Ectodermal cell (in vitro differentiated cells): ENCODE measurements around the gene FKBP15.
"Not testable (repeated sequence)": the region's sequence is repeated elsewhere in the genome, so short reads cannot be mapped to it uniquely, and the experiment has no call there.

Source experiments
- H3K27ac ChIP-seq: 2 replicates; pipeline ENCODE4 v1.7.0; 2013; ENCODE audit warnings: mild to moderate bottlenecking, low read depth, low read length; ENCODE audit not compliant: insufficient read depth, poor library complexity, severe bottlenecking
- H3K27me3 ChIP-seq: 2 replicates; pipeline ENCODE4 v1.7.0; 2013; ENCODE audit warnings: mild to moderate bottlenecking, low read length; ENCODE audit not compliant: insufficient read depth, control insufficient read depth, poor library complexity, severe bottlenecking
- H3K36me3 ChIP-seq: one replicate; pipeline ENCODE4 v1.7.0; 2013; ENCODE audit warnings: low read length; ENCODE audit not compliant: control insufficient read depth, insufficient read depth
- H3K4me1 ChIP-seq: one replicate; pipeline ENCODE4 v1.7.0; 2013; ENCODE audit warnings: low read length; ENCODE audit not compliant: control insufficient read depth, insufficient read depth
- H3K4me3 ChIP-seq: 2 replicates; pipeline ENCODE4 v1.7.0; 2013; ENCODE audit warnings: low read depth, low read length, control low read depth; ENCODE audit not compliant: insufficient read depth
- H3K9me3 ChIP-seq: 2 replicates; pipeline ENCODE4 v1.7.0; 2013; ENCODE audit warnings: mild to moderate bottlenecking, low read length, moderate library complexity; ENCODE audit not compliant: control insufficient read depth
- WGBS, 2 experiments: methylation state at CpG; one replicate each; pipeline ENCODE4 v1.1.7; 2013; ENCODE audit warnings: missing lambda C conversion rate in 2 of 2; 5-methylcytosine and 5-hydroxymethylcytosine counted together

Gene FKBP15

GRCh38 chr9:113138760-113139159, 82.3 kb downstream of the FKBP15 start:
- no peaks in the 10 kb centered on the region for H3K36me3 ChIP-seq
- H3K4me1 ChIP-seq: no peaks in the 10 kb centered on the region
- 79 to 84% methylated on average over 3 of the region's 3 CpGs for WGBS, 2 experiments

DNA sequence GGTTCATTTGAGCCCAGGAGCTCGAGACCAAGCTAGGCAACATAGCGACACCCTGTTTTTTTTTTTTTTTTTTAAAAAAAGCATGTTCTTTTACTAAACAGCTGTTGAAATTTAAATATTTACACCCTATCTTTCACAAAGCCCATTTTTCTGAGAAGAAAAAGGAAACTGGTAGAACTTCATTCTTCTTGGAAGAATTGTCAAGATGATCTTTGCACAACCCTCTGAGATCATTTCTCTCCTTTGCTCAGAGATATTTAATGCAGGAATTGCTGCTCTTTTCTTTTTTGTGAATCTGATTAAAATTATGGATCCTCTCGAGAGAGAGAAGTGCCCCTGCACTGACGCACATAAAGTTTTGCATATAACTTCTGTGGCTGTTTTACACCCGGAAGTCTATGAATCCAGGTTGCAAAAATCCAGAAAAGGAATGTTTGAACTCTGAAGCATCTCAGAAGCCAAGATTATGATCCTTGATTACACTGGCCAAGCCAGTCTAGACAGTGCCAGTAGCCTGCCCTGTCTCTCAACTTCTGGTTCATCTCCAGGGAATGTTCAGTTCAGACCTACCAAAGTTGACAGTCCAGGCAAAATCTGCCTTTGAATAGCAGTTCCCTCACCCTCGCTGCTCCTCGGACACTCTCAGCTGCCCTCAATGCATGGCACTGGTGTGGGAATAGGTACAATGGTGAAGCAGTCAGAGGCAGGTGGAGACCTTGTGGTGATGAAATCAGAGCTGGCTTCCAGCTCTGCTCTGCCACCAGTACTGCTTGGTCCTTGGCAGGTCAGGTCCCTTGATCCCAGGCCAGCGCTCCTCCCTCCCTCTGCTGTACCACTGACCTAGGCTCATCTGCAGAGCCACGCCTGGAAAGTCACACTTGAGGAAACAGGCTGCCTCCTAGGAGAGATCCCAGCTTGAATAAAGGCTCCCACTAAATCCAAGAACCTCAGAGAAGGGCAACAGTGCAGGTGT, 83.6 kb downstream of the FKBP15 start:
- Histone ChIP-seq H3K9me3 (no peaks in the 10 kb centered on the region), H3K4me3 (no peak overlapping the region), H3K36me3 (no peaks in the 10 kb centered on the region), H3K4me1 (no peaks in the 10 kb centered on the region), H3K27ac (no peak overlapping the region), H3K27me3 (no peaks in the 10 kb centered on the region)
- WGBS, 2 experiments: 83 to 84% methylated on average over 9 of the region's 9 CpGs

More at GRCh38 chr9:113138760-113139159, 82.3 kb downstream of the FKBP15 start:
- no peak overlapping the region for H3K27ac ChIP-seq
- H3K4me3 ChIP-seq: no peak overlapping the region
- H3K27me3 ChIP-seq: no peaks in the 10 kb centered on the region
- H3K9me3 ChIP-seq: no peaks in the 10 kb centered on the region

DNA sequence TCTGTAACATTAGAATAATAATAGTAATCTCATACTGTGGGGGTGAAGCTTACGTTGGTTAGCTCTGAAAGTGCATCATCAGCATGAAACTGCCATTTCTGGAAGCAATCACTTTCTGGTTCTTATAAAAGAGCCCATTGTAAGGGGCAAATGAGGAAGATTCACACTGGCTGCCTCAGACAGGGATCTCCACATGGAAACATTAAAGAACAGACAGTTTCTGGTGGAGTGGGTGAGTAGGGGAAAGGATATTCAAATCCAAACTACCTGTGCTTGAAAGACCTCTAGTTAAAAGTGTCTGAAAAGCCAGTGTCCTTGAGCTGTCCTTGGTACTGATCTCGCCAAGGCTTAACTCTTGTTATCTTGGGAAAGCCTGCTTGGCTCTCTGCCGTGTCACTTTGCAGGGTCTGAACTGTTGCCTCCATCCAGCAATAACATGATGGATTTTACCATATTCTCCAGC, 89.4 kb downstream of the FKBP15 start:
- Histone ChIP-seq H3K36me3 (no peaks in the 10 kb centered on the region), H3K4me3 (no peak overlapping the region), H3K27me3 (no peaks in the 10 kb centered on the region), H3K27ac (no peak overlapping the region), H3K9me3 (no peaks in the 10 kb centered on the region), H3K4me1 (no peaks in the 10 kb centered on the region)
- WGBS, 2 experiments: 32 to 33% methylated on average over 3 of the region's 3 CpGs

DNA sequence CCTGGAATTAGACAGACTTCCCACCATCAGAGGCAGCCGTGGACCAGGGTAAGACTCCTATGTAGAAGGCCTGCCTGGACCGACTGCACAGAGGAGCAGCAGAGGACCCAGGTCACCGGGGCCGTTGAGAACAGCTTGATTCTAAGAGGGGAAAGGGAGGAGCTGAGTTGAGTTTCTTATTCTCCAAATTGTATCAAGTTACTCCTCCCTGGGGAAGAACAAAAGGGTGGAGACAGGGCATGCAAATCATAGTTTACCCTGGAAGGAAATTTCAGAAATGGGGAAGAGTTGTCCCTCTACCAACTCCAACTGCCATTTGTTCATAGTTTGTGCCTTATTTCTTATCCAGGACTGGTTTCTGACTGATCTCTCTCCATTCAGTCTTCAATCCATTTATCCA, 91.2 kb downstream of the FKBP15 start:
- Histone ChIP-seq H3K27ac (no peak overlapping the region), H3K36me3 (no peaks in the 10 kb centered on the region), H3K9me3 (no peaks in the 10 kb centered on the region), H3K4me1 (no peaks in the 10 kb centered on the region), H3K27me3 (no peaks in the 10 kb centered on the region), H3K4me3 (no peak overlapping the region)
- WGBS, 2 experiments: 57 to 66% methylated on average over 4 of the region's 4 CpGs

DNA sequence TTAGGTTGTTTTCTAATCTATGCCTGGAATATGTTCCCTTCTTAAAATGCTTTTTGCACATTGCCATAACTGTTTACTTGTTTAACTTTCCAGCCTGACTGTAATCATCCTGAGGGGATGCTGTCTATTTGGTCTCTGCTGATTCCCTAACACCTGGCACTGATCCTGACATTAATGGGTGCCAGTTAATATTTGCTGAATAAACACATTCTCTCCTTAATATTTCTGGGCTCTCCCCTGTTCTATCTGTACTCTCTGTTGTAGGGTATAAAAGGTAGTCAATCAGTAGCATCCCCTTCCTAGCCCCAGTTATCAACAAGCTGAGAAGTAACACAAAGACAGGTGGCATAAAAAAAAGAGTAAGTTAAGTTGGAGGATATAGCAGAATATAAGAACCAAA, 91.6 kb downstream of the FKBP15 start:
- H3K9me3 ChIP-seq: no peaks in the 10 kb centered on the region
- no peak overlapping the region for H3K27ac ChIP-seq
- no peaks in the 10 kb centered on the region for H3K27me3 ChIP-seq

DNA sequence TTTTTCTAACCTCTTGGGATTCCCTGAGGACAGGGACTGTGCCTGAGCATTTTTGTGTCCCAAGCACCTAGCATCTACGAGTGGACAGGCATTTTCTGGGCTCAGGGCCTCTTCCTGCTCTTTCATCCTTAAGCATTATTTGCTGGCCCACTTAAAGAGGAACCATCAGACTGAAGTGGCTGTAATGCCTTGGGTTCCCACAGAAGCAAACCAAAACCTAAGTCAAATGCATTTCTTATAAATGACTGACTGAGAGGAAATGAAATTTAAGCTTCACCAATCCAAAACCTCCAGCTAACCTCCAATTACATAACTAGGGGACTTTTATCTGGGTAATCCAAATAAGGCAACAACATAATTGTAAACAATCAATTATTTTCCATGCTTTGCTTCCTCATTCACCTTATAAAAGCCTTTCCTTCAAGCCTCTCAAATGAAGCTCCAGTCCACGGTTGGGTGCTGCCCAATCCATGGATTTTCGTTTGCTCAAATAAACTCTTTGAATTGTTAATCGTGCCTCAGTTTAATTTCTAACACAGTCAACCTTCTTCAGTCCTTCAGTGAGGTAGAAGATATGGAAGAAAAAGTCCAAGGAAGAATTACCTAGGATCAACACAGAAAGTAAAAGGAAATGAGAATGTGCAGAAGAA, 95.6 kb downstream of the FKBP15 start:
- H3K27me3 ChIP-seq: no peaks in the 10 kb centered on the region
- H3K4me3 ChIP-seq: no peak overlapping the region
- H3K4me1 ChIP-seq: no peaks in the 10 kb centered on the region
- 92 to 93% methylated on average over 3 to 4 of the region's 4 CpGs for WGBS, 2 experiments
- H3K9me3 ChIP-seq: no peaks in the 10 kb centered on the region
- no peaks in the 10 kb centered on the region for H3K36me3 ChIP-seq
- no peak overlapping the region for H3K27ac ChIP-seq

More for the DNA sequence above, 91.6 kb downstream of the FKBP15 start:
- no peak overlapping the region for H3K4me3 ChIP-seq
- no peaks in the 10 kb centered on the region for H3K4me1 ChIP-seq
- no peaks in the 10 kb centered on the region for H3K36me3 ChIP-seq

DNA sequence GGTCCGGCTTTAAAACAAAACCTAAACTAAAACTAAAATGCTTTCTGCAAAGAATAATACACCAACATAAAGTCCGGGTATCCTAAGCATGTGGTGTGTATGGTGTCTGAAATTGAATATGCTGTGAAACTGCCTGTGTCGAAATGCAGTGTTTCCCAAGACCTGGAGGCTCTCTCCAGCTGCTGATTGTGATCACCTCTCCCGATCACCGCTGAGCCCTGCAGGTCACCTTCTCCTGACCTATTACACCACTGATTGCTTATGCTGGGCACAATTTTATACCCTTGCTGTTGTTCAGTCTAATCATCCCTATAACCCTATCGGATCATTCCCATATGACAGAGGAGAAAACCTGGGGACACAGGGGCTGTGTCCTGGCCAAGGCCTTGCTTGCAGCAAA, 102.2 kb downstream of the FKBP15 start:
- H3K27me3 ChIP-seq, H3K36me3 ChIP-seq, H3K4me3 ChIP-seq, H3K4me1 ChIP-seq, H3K9me3 ChIP-seq, H3K27ac ChIP-seq: not testable (repeated sequence)
- no CpG with 5 or more reads among the region's 6 CpGs for WGBS, 2 experiments
